ENCODE data around the gene TMEM178B.

TMEM178B gene

GRCh38 chr7:141263983-141264382, 190.1 kb downstream of the TMEM178B start:
- no peak for DNase-seq (ENCODE audit: low spot score)

DNA sequence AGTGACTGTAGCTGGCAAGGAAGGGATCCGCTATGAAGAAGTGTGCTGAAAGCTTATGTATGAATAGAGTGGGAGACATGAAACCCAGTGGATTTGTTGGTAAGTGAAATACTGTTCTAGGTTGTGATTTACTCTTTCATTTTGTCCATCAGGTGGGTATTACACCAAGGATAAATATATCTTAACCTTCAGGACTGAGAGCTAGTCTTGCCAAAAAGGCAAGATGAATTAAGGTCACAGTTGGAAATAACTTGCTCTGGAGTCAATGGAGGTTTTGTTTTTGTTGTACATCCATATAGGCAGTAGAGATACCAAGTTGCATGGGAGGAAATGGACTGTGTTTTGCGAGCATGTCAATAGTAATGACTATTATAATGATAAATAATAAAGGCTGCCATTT, 190.6 kb downstream of the TMEM178B start:
- no peak for DNase-seq (ENCODE audit: low spot score)

DNA sequence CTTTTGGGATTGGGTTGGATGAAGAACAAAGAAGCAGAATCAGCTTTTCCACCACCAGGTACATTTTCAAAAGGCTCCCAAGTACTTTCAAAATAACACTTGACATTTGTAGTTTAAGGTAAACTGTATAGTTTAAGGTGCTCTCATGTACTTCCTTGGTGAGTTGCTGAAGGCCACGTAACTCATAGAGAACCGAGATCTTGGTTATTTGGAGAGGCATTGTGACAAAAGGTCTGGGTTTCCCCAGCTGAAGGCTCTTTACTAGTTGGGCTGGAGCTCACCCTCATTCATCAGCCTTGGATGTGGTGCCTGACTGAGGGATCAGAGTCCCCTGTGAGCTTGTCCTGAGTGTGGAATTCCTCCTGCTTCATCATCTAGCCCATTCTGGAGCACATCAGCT, 191.8 kb downstream of the TMEM178B start:
- no peak for DNase-seq (ENCODE audit: low spot score)

DNA sequence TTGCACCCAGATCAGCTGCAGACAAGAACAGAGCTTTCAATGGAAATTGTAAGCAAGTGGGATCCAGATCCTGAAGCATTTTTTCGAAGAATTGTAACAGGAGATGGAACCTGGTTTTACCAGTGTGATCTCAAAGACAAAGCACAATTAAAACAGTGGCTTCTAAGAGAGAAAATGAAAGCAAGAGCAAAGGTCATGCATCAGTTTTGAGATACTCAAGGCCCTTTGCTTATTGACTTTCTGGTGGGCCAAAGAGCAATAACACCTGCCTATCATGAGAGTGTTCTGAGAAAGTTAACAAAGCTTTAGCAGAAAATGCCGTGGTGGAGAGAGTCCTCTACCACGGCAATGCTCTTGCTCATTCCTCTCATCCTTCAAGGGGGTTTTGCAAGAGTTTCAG, 194.8 kb downstream of the TMEM178B start:
- no peak for DNase-seq (ENCODE audit: low spot score)

GRCh38 chr7:141271451-141271850, 197.6 kb downstream of the TMEM178B start:
- no peak for DNase-seq (ENCODE audit: low spot score)

- no peak for DNase-seq (ENCODE audit: low spot score)
Measured at GRCh38 chr7:141272417-141272816, 198.6 kb downstream of the TMEM178B start.

DNA sequence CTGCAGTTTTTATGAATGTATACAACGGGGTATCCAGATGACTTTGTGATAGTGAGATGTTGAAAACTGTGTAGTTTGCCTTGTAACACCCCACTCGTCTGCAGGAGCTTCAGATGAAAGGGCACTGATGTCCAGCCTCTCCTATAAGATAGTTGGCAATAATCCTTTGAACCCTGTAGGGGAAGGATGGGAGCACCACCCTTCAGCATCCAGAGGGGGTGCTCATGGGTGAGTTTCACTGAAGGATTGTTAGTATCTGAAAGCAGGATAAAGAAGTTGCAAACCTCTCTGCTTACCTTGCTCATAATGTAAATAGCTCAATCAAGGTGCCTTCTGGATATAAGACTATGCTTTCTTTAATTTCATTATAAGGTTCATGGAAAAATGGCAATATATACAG, 201.5 kb downstream of the TMEM178B start:
- no peak for DNase-seq (ENCODE audit: low spot score)

DNA sequence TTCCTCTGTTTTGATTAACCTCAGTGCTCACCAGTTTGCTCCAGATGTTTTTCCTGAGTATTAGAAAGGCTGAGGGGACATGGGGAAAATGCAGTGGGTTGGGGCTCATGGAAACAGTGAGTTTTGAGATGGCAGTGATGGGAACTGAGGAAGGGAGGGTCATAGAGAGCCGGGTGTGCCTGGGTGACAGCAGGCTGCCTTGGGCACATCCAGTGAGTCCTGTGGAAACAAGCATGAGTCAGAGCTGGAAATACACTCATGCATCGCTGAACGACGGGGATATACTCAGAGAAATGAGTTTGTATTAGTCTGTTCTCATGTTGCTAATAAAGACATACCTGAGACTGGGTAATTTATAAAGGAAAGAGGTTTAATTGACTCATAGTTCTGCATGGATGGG, 202.2 kb downstream of the TMEM178B start:
- no peak for DNase-seq (ENCODE audit: low spot score)

DNA sequence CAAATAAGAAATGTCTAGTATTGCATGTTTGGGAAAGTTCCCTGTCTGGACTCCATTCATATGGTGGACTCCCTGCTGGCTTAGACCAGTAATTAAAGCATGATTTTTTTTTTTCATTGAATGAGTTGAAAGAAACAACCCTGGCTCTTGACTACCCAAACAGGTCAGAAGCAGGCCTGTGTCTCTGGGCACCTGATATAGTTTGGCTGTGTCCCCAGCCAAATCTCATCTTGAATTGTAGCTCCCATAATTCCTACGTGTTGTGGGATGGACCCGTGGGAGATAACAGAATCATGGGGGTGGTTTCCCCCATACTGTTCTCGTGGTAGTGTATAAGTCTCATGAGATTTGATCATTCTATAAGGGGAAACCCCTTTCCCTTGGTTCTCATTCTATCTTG, 206.2 kb downstream of the TMEM178B start:
- no peak for DNase-seq (ENCODE audit: low spot score)

- DNase-seq (ENCODE audit: low spot score), result no peak
Measured at GRCh38 chr7:141281311-141281710, 207.4 kb downstream of the TMEM178B start.

DNA sequence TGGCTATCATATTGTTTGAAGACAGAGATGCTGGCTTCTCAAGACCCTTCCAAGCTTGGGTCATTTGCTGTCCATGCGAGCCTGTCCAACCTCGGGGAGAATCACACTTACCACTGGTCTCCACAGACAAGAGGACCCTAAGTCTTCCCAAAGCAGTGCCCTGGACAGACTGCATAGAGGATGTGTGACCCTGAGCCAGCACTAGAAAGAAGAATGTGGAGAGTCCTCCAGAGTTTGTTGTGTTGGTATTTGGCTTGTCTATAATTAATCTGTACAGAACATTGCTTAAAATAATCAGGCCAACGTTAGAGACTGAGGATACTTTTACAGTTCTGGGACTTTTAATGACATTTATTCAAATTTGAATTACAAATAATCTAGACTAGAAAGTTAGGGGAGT, 212.7 kb downstream of the TMEM178B start:
- no peak for DNase-seq (ENCODE audit: low spot score)

GRCh38 chr7:141287936-141288335, 214.1 kb downstream of the TMEM178B start:
- no peak for DNase-seq (ENCODE audit: low spot score)

DNA sequence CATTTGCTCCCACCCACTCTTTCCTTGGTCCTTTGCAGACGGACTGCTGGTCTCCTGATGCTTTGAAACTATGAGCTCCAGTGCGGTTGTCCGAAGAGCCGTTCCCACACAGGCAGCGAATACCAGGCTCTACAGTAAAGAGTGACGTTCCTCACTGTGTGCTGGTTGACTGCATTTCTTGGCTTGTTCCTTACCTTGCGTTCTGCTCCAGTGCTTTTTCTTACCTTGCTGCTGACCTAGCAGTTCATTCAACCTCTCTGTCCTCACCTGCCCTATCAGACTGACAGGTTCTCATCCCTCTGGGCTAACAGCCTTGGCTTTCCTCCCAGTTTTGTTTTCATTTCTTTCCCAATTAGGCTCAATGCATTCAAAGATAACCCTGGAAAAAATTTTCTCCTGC, 214.8 kb downstream of the TMEM178B start:
- DNase-seq (ENCODE audit: low spot score), result no peak

- DNase-seq (ENCODE audit: low spot score), result no peak
Measured at GRCh38 chr7:141290365-141290764, 216.5 kb downstream of the TMEM178B start.

GRCh38 chr7:141290973-141291372, 217.1 kb downstream of the TMEM178B start:
- no peak for DNase-seq (ENCODE audit: low spot score)

DNA sequence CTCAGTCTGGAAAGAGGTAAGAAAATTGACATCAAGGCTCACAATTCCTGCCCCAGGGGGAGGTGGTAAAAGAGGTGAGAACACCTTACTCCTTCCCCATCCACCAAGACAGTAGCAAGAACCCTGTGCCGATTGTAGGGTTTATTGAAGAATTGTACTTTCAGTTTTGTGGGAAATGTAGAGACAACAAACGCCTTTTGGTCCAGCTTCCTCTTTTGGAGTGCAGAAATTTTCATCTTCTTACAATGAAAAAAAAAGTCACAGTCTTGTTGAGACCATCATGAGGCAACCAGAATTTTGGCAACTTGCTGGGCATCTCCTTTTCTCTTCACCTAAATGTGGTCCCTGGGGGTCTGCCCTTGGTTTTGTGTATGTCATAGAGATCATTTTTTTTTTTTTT, 217.7 kb downstream of the TMEM178B start:
- DNase-seq (ENCODE audit: low spot score), result no peak

GRCh38 chr7:141294143-141294829, 220.4 kb downstream of the TMEM178B start:
- DNase-seq (ENCODE audit: low spot score), result no peak

GRCh38 chr7:141295367-141295895, 221.6 kb downstream of the TMEM178B start:
- DNase-seq (ENCODE audit: low spot score), result no peak

DNA sequence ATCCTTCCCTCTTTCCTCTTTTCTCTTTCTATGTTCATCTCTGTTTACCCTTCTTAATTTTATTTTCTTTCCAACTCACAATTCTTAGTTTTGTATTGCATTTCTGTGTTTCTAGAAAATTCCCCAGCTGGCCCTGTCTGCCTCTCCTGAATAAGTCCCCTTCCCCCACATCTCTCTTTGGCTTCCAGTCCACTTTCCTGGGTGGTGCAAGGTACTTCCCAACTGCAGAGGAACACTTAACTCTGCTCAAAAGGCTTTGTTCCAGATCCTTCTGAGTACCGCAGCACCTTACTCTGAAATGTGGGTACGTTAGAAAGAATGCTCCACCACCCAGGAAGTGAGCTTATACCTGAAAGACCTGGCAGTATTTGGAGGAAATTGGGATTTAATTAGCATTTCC, 227.0 kb downstream of the TMEM178B start:
- no peak for DNase-seq (ENCODE audit: low spot score)

GRCh38 chr7:141301544-141301943, 227.7 kb downstream of the TMEM178B start:
- DNase-seq (ENCODE audit: low spot score), result no peak

GRCh38 chr7:141302617-141303016, 228.8 kb downstream of the TMEM178B start:
- DNase-seq (ENCODE audit: low spot score), result no peak

DNA sequence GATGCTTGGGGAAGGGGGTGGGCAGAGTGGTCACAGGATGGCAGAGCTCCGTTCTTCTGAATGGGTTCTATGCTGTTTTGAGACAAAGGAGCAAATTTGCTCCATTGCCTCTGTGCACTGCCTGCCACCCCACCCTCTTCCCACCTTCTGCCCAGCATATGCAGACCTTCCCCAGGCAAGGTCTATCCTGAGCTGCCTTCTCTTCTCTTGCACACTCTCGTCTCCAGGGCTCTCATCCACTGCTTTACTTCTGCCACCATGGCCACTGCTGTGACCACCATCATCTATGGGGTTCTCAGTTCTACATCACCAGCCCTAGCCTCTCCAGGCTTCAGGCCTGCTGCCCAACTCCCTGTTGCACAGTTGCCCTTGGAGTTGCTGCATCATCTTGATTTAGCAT, 230.4 kb downstream of the TMEM178B start:
- DNase-seq (ENCODE audit: low spot score), result no peak

DNA sequence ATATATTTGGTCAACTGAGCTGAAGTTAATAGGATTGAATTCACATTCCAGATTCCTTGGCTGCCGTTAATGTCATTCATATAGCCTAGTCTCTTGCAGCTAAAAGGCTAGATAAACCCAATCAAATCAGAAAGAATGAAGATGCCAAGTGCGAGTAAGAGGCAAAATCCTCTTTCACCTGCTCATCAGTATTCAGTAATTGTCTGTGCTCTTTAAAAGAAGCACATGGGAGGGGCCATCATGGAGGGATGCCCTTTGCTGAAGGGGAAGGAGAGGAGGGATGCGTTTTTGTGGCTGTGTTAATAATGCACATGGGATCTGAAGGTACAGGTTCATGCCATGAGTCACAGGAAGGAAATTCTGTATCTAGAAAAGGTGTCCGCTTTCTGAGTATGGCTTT, 232.2 kb downstream of the TMEM178B start:
- no peak for DNase-seq (ENCODE audit: low spot score)

DNA sequence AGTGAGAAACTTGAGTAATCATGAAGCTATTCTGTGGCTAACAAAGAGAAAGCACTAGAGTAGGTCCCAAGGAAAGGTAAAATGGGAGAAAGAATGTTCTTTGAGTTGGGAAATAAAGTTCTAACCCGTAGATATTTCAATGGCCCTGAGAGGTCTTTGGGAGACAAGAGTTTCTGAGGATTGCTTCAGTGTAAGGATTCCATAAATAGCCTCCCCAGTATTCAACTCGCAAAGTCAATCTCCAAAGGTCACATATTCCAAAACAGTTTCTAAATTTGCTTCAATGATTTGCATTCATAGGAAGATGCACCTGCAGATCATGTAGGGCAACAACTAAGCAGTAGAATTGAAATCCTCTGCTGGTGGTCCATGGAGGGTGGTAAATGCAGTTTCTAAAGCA, 238.5 kb downstream of the TMEM178B start:
- DNase-seq (ENCODE audit: low spot score), result no peak
